ENCODE measurements around the gene ZCCHC17.

ZCCHC17 gene

GRCh38 chr1:31373897-31374486 lies 77.2 kb downstream of the ZCCHC17 start:
- TF ChIP-seq, protein P1, sequence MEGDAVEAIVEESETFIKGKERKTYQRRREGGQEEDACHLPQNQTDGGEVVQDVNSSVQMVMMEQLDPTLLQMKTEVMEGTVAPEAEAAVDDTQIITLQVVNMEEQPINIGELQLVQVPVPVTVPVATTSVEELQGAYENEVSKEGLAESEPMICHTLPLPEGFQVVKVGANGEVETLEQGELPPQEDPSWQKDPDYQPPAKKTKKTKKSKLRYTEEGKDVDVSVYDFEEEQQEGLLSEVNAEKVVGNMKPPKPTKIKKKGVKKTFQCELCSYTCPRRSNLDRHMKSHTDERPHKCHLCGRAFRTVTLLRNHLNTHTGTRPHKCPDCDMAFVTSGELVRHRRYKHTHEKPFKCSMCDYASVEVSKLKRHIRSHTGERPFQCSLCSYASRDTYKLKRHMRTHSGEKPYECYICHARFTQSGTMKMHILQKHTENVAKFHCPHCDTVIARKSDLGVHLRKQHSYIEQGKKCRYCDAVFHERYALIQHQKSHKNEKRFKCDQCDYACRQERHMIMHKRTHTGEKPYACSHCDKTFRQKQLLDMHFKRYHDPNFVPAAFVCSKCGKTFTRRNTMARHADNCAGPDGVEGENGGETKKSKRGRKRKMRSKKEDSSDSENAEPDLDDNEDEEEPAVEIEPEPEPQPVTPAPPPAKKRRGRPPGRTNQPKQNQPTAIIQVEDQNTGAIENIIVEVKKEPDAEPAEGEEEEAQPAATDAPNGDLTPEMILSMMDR (IDR thresholded peaks at IDR 0.05; ENCODE audit: low read depth, low read length) = no peak
- no peak overlapping the region for H3K4me3 ChIP-seq (ENCODE audit: low read depth, low read length)

- no peak overlapping the region for H3K4me3 ChIP-seq (ENCODE audit: low read depth, low read length)
- TF ChIP-seq, protein P1 (IDR thresholded peaks at IDR 0.05; ENCODE audit: low read depth, low read length) = no peak
These were observed 77.8 kb downstream of the ZCCHC17 start for GRCh38 chr1:31374511-31375196.

- TF ChIP-seq, protein P1 (IDR thresholded peaks at IDR 0.05; ENCODE audit: low read depth, low read length) = no peak
- H3K4me3 ChIP-seq (ENCODE audit: low read depth, low read length) = no peak overlapping the region
These were observed 79.7 kb downstream of the ZCCHC17 start for GRCh38 chr1:31376375-31377134.

DNA sequence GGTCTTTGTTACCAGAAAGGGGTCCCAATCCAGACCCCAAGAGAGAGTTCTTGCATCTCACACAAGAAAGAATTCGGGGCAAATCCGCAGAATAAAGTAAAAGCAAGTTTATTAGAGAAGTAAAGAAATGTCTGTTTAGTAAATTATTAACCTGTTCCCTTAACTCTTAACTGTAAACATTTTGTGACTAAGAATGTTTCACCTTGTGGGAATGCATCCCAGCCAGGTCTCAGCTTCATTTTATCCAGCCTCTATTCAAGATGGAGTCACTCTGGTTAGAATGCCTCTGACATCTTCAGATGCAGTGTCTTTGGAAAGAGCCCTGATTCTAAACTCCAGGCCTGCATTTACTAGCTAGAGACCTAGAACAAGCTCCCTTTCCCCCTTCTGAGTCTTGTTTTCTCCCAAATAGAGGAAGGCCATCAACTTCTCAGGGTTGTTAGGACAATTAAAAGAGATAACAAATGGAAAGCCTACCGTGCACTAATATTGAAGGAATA lies 80.6 kb downstream of the ZCCHC17 start:
- TF ChIP-seq, protein P1 (IDR thresholded peaks at IDR 0.05; ENCODE audit: low read depth, low read length) = no peak
- H3K4me3 ChIP-seq (ENCODE audit: low read depth, low read length) = no peak overlapping the region

- TF ChIP-seq, protein P1 (IDR thresholded peaks at IDR 0.05; ENCODE audit: low read depth, low read length) = no peak
These were observed 81.2 kb downstream of the ZCCHC17 start for GRCh38 chr1:31378001-31378400.

GRCh38 chr1:31380181-31380580 lies 83.3 kb downstream of the ZCCHC17 start:
- TF ChIP-seq, protein P1 (IDR thresholded peaks at IDR 0.05; ENCODE audit: low read depth, low read length) = no peak
- H3K4me3 ChIP-seq (ENCODE audit: low read depth, low read length) = no peak overlapping the region

More at GRCh38 chr1:31378001-31378400, 81.2 kb downstream of the ZCCHC17 start:
- no peak overlapping the region for H3K4me3 ChIP-seq (ENCODE audit: low read depth, low read length)
